GM21786 (cell line): ENCODE measurements around the gene PRLH.

ENCODE experiments used
- ATAC-seq: cut with Tn5 transposase; IDR thresholded peaks from one replicate; pipeline ENCODE4 v1.9.1; 2021; ENCODE audit not compliant: unreplicated experiment

The PRLH gene

GRCh38 chr2:237538901-237539300 is 27.5 kb upstream of the PRLH start:
- ATAC-seq, result no peak

- ATAC-seq, result no peak
Measured at GRCh38 chr2:237539681-237540080, 26.7 kb upstream of the PRLH start.

GRCh38 chr2:237540223-237540775 is 26.1 kb upstream of the PRLH start:
- no peak for ATAC-seq

- no peak for ATAC-seq
Measured at GRCh38 chr2:237540823-237541222, 25.6 kb upstream of the PRLH start.

- ATAC-seq, result no peak
Measured at GRCh38 chr2:237541243-237541642, 25.1 kb upstream of the PRLH start.

GRCh38 chr2:237542001-237542704 is 24.2 kb upstream of the PRLH start:
- no peak for ATAC-seq

GRCh38 chr2:237546040-237546875 is 20.1 kb upstream of the PRLH start:
- no peak for ATAC-seq

GRCh38 chr2:237546876-237547395 is 19.4 kb upstream of the PRLH start:
- ATAC-seq, result no peak

- no peak for ATAC-seq
Measured at GRCh38 chr2:237547841-237548416, 18.4 kb upstream of the PRLH start.

- no peak for ATAC-seq
Measured at GRCh38 chr2:237549216-237549615, 17.2 kb upstream of the PRLH start.

GRCh38 chr2:237549643-237550415 is 16.5 kb upstream of the PRLH start:
- ATAC-seq, result no peak

GRCh38 chr2:237551071-237551574 is 15.3 kb upstream of the PRLH start:
- ATAC-seq, result no peak

- ATAC-seq, result no peak
Measured at GRCh38 chr2:237552908-237553307, 13.5 kb upstream of the PRLH start.

- ATAC-seq, result no peak
Measured at GRCh38 chr2:237553948-237554347, 12.4 kb upstream of the PRLH start.

- ATAC-seq, result no peak
Measured at GRCh38 chr2:237555560-237555959, 10.8 kb upstream of the PRLH start.

GRCh38 chr2:237556773-237557632 is 9.4 kb upstream of the PRLH start:
- ATAC-seq, result peak; percentile 97

- peak; percentile 13 for ATAC-seq
Measured at GRCh38 chr2:237557633-237558015, 8.8 kb upstream of the PRLH start.

GRCh38 chr2:237558961-237559641 is 7.3 kb upstream of the PRLH start:
- ATAC-seq, result no peak

- no peak for ATAC-seq
Measured at GRCh38 chr2:237561221-237561620, 5.2 kb upstream of the PRLH start.
